ENCODE data around the gene UQCRHL. TPM values are rescaled to one million over a fixed set of nuclear protein-coding genes. Genes with fewer than 3 reads are reported as not detected.
"Not testable (repeated sequence)": the region's sequence is repeated elsewhere in the genome, so short reads cannot be mapped to it uniquely, and the experiment has no call there.

The UQCRHL gene
- total and polyA plus RNA-seq, 2 donors (not counting 1 experiment from before 2014, with no cell fraction given) = 0.98 to 1.8 TPM

GRCh38 chr1:15836772-15837669 is 29.6 kb upstream of the UQCRHL start:
- ATAC-seq (ENCODE audit: low read depth) (peak; percentile 34), DNase-seq (peak; percentile 87)
- Histone ChIP-seq H3K4me3 (ENCODE audit: control extremely low read depth in 1 of 5, extremely low read depth in 1 of 5, insufficient read depth in 1 of 5, low read depth in 2 of 5, low read length in 4 of 5) (peak overlapping the region; percentile 25 to 99 (median 50)), H4K20me1 (ENCODE audit: control insufficient read depth, insufficient read depth, low read length, poor library complexity, severe bottlenecking) (no peaks in the 10 kb centered on the region), H3K27me3 (replicated peaks in 1 of 4; ENCODE audit: control extremely low read depth in 1 of 4, control insufficient read depth in 3 of 4, insufficient read depth in 4 of 4, low read length in 3 of 4) (no peaks in the 10 kb centered on the region), H3K79me2 (ENCODE audit: control insufficient read depth, insufficient read depth, low read length) (peaks cover 15% of the 10 kb centered on the region), H3K36me3 (replicated peaks in 1 of 2; ENCODE audit: control extremely low read depth in 1 of 2, control insufficient read depth in 1 of 2, extremely low read depth in 1 of 2, insufficient read depth in 2 of 2, low read length in 1 of 2) (no peaks in the 10 kb centered on the region), H2AFZ (ENCODE audit: insufficient read depth, low read depth, low read length, poor library complexity, severe bottlenecking) (peak overlapping the region; percentile 88), H3K9me3 (ENCODE audit: control extremely low read depth in 1 of 3, control insufficient read depth in 2 of 3, insufficient read depth in 1 of 3, low read length in 2 of 3) (peaks cover 0 to 4% (median 0%) of the 10 kb centered on the region in 3 donors), H3K4me1 (ENCODE audit: control insufficient read depth in 2 of 2, insufficient read depth in 2 of 2, low read length in 2 of 2) (peaks cover 26 to 33% of the 10 kb centered on the region in 2 donors), H3K9ac (ENCODE audit: low read length) (peak overlapping the region; percentile 97), H3K4me2 (replicated peaks; ENCODE audit: low read depth, low read length, poor library complexity, severe bottlenecking) (peak overlapping the region; percentile 97), H3K27ac (ENCODE audit: low read length in 2 of 2) (peak overlapping the region; percentile 98 to 100)
- intact Hi-C loops (cut with micrococcal nuclease) = loop anchor here (1.0 to 5.0 kb wide), 2 partner anchors 10 to 530 kb away; partner anchors contain the start of genes SPEN and SZRD1
- Mint-ChIP-seq H3K4me3 (peak overlapping the region; percentile 97), H3K4me1 (peaks cover 27% of the 10 kb centered on the region), H3K9me3 (ENCODE audit: insufficient read depth) (no peaks in the 10 kb centered on the region), H3K27me3 (no peaks in the 10 kb centered on the region), H3K27ac (peak overlapping the region; percentile 95)
- WGBS (ENCODE audit: insufficient coverage) = 26% methylated on average over 48 of the region's 62 CpGs
- ChIA-PET POLR2A (interaction anchor here (0.6 to 9.6 kb wide), 11 partner anchors 11 to 679 kb away, joined by 3 to 221 read pairs (median 4); partner anchors contain the start of genes SPEN and ZBTB17), CTCF (interaction anchor here (0.5 to 3.3 kb wide), 6 partner anchors 10 to 533 kb away, joined by 3 to 17 read pairs (median 6); partner anchors contain the start of gene SPEN)
- no peak for TF ChIP-seq CTCF (IDR thresholded peaks at IDR 0.05)
- TF ChIP-seq EZH2 (IDR thresholded peaks at IDR 0.05; ENCODE audit: borderline replicate concordance, insufficient read depth, low read depth, low read length, poor library complexity, severe bottlenecking) = no peak

GRCh38 chr1:15836511-15836771 is 29.0 kb upstream of the UQCRHL start:
- Histone ChIP-seq H3K9ac (ENCODE audit: low read length) (peak overlapping the region; percentile 97), H3K27ac (ENCODE audit: low read length in 2 of 2) (peak overlapping the region; percentile 98 to 100), H3K79me2 (ENCODE audit: control insufficient read depth, insufficient read depth, low read length) (peaks cover 20% of the 10 kb centered on the region), H3K4me1 (ENCODE audit: control insufficient read depth in 2 of 2, insufficient read depth in 2 of 2, low read length in 2 of 2) (peaks cover 31 to 39% of the 10 kb centered on the region in 2 donors), H3K4me3 (ENCODE audit: control extremely low read depth in 1 of 5, extremely low read depth in 1 of 5, insufficient read depth in 1 of 5, low read depth in 2 of 5, low read length in 4 of 5) (peak overlapping the region in 4 of 5 experiments; percentile 94 to 100 (median 98)), H2AFZ (ENCODE audit: insufficient read depth, low read depth, low read length, poor library complexity, severe bottlenecking) (peak overlapping the region; percentile 88), H3K4me2 (replicated peaks; ENCODE audit: low read depth, low read length, poor library complexity, severe bottlenecking) (peak overlapping the region; percentile 97)
- WGBS (ENCODE audit: insufficient coverage) = 76% methylated on average over 7 of the region's 14 CpGs
- intact Hi-C loops (cut with micrococcal nuclease) = loop anchor here (5.0 kb wide), 1 partner anchor 531 kb away; the partner anchor contains the start of gene SZRD1
- H3K4me3 Mint-ChIP-seq = peak overlapping the region; percentile 97
- not testable (repeated sequence) for DNase-seq; ATAC-seq (ENCODE audit: low read depth); H4K20me1 ChIP-seq (ENCODE audit: control insufficient read depth, insufficient read depth, low read length, poor library complexity, severe bottlenecking); H3K9me3 ChIP-seq (ENCODE audit: control extremely low read depth in 1 of 3, control insufficient read depth in 2 of 3, insufficient read depth in 1 of 3, low read length in 2 of 3); H3K9me3 Mint-ChIP-seq (ENCODE audit: insufficient read depth); H3K27me3 ChIP-seq (replicated peaks in 1 of 4; ENCODE audit: control extremely low read depth in 1 of 4, control insufficient read depth in 3 of 4, insufficient read depth in 4 of 4, low read length in 3 of 4); H3K36me3 ChIP-seq (replicated peaks in 1 of 2; ENCODE audit: control extremely low read depth in 1 of 2, control insufficient read depth in 1 of 2, extremely low read depth in 1 of 2, insufficient read depth in 2 of 2, low read length in 1 of 2); H3K27me3 Mint-ChIP-seq
- ChIA-PET POLR2A (interaction anchor here (0.6 to 9.6 kb wide), 10 partner anchors 11 to 679 kb away, joined by 3 to 221 read pairs (median 4); partner anchors contain the start of genes SPEN and ZBTB17), CTCF (interaction anchor here (1.6 to 3.3 kb wide), 2 partner anchors 10 to 50 kb away, joined by 7 to 17 read pairs; partner anchors contain the start of gene SPEN)
- H3K4me1 Mint-ChIP-seq = peaks cover 33% of the 10 kb centered on the region
- peak overlapping the region; percentile 95 for H3K27ac Mint-ChIP-seq
